SK-N-SH treated with all-trans-retinoic acid at 6 μM for 48 hours (cell line): ENCODE measurements around the gene NPY5R.

Experiments
- CREB5 ChIP-seq: fragments of 250-450 bp; sonication (Bioruptor Pico); IDR thresholded peaks from 2 replicates; pipeline ENCODE4 v1.5.1; 2020; ENCODE audit warnings: low read depth, mild to moderate bottlenecking, moderate library complexity
- CSDC2 ChIP-seq: fragments of 250-450 bp; sonication (Bioruptor Pico); IDR thresholded peaks from 2 replicates; pipeline ENCODE4 v1.5.0; 2020; ENCODE audit warnings: mild to moderate bottlenecking, moderate library complexity
- ISL1 ChIP-seq: fragments of 250-450 bp; sonication (Bioruptor Pico); IDR thresholded peaks from 2 replicates; pipeline ENCODE4 v2.1.2; 2022; ENCODE audit warnings: mild to moderate bottlenecking, moderate library complexity
- PATZ1 ChIP-seq: fragments of 250-450 bp; sonication (Bioruptor Pico); IDR thresholded peaks from 2 replicates; pipeline ENCODE4 v1.8.0; 2020; ENCODE audit warnings: mild to moderate bottlenecking, moderate library complexity, borderline replicate concordance
- POU6F1 ChIP-seq: fragments of 250-450 bp; sonication (Bioruptor Pico); IDR thresholded peaks from 2 replicates; pipeline ENCODE4 v1.8.0; 2021; ENCODE audit warnings: low read depth, mild to moderate bottlenecking, moderate library complexity, borderline replicate concordance
- ZFP30 ChIP-seq: fragments of 450-650 bp; formaldehyde crosslinking; IDR thresholded peaks from 2 replicates; pipeline ENCODE4 v1.5.0; 2022; ENCODE audit warnings: mild to moderate bottlenecking, moderate library complexity
- ZNF565 ChIP-seq: fragments of 450-650 bp; formaldehyde crosslinking; conservative IDR thresholded peaks from 2 replicates; pipeline ENCODE4 v1.5.0; 2020; ENCODE audit warnings: low read depth, mild to moderate bottlenecking, moderate library complexity

GRCh38 chr4:163393471-163393870 is 49.8 kb downstream of the NPY5R start:
- TF ChIP-seq CSDC2 (no peak), PATZ1 (no peak), ZFP30 (CRISPR knock-in tag) (no peak), POU6F1 (CRISPR knock-in tag) (no peak), CREB5 (CRISPR knock-in tag) (no peak), ZNF565 (CRISPR knock-in tag) (no peak), ISL1 (CRISPR knock-in tag) (no peak)
